Gastrocnemius medialis (tissue), 4 donors: ENCODE measurements around the gene SFXN5. TPM values are rescaled to one million over a fixed set of nuclear protein-coding genes. Genes with fewer than 3 reads are reported as not detected.

Experiments
- ATAC-seq, 2 donors: fragments of 150-250 bp; one replicate each; pipeline ENCODE4 v1.9.1; 2016
- DNase-seq, 2 donors: peaks; one replicate each; pipeline ENCODE4 v3.0.0-alpha.2; 2019
- H3K27ac ChIP-seq, 4 donors: fragments of 200-600 bp; sonication (generic); 1 replicate in 1 of 4; 2 replicates in 3 of 4; pipeline ENCODE4 v1.5.1; 2016 to 2018; ENCODE audit warnings: mild to moderate bottlenecking in 2 of 4, moderate library complexity in 1 of 4
- H3K27me3 ChIP-seq, 3 donors: fragments of 200-600 bp; sonication (generic) in 2 of 3; 1 replicate in 1 of 3; 2 replicates in 2 of 3; pipeline versions ENCODE4 v1.5.1 to v1.6.0; 2016 to 2019; ENCODE audit warnings: mild to moderate bottlenecking in 1 of 3, moderate library complexity in 1 of 3
- H3K36me3 ChIP-seq, 2 donors: fragments of 200-600 bp; sonication (generic) in 1 of 2; one replicate each; pipeline ENCODE4 v1.5.1; 2017 to 2018
- H3K4me1 ChIP-seq, 2 donors: fragments of 200-600 bp; sonication (generic) in 1 of 2; one replicate each; pipeline ENCODE4 v1.5.1; 2016 to 2017; ENCODE audit warnings: mild to moderate bottlenecking in 2 of 2
- H3K4me3 ChIP-seq, 4 donors: fragments of 200-600 bp; sonication (generic) in 3 of 4; 1 replicate in 1 of 4; 2 replicates in 3 of 4; pipeline ENCODE4 v1.5.1; 2016 to 2019; ENCODE audit warnings: mild to moderate bottlenecking in 2 of 4
- H3K9me3 ChIP-seq, 3 donors: fragments of 200-600 bp; sonication (generic) in 2 of 3; 1 replicate in 1 of 3; 2 replicates in 2 of 3; pipeline ENCODE4 v1.5.1; 2016 to 2019
- CTCF ChIP-seq, 5 experiments: fragments of 450-650 bp in 3 of 5; fragments of 200-600 bp in 2 of 5; sonication (generic) in 2 of 5; IDR thresholded peaks in 4 of 5; conservative IDR thresholded peaks in 1 of 5; 1 replicate in 4 of 5; 2 replicates in 1 of 5; pipeline ENCODE4 v1.5.1; 2016 to 2019; ENCODE audit warnings: antibody characterized with exemption in 5 of 5, mild to moderate bottlenecking in 3 of 5, moderate library complexity in 3 of 5
- POLR2A ChIP-seq, 2 donors: fragments of 450-650 bp; IDR thresholded peaks; one replicate each; pipeline ENCODE4 v1.6.1; 2017; ENCODE audit warnings: antibody characterized with exemption in 2 of 2, mild to moderate bottlenecking in 2 of 2, moderate library complexity in 2 of 2
- in situ Hi-C, 4 donors: fragments of 200-750 bp; cut with MboI; loops; one replicate each; pipeline versions ENCODE4 v1.15.0 to v1.8.0; 2017; ENCODE audit warnings: low sequenced_read_pairs in 4 of 4
- intact Hi-C: fragments of 100-400 bp; cut with DNase I; formaldehyde crosslinking; loops from one replicate; pipeline ENCODE4 v1.15.1; 2023; ENCODE audit warnings: low total_unique reads
- total RNA-seq, 4 donors: library from RNA; depleted of rRNA; stranded (reverse); fragments of >200 nt; gene quantifications; one replicate each; pipeline versions ENCODE4 v1.1.0 to v1.2.3, GENCODE V29; 2016

SFXN5 gene
- total RNA-seq, 4 donors from 2014 or later: 6.8 to 22.7 (median 9.1) TPM

GRCh38 chr2:73050121-73050545 lies 21.4 kb downstream of the SFXN5 start:
- no peaks in the 10 kb centered on the region for H3K9me3 ChIP-seq
- in situ Hi-C loops (no loop called here), intact Hi-C loops (no loop called here)
- H3K4me1 ChIP-seq: no peaks in the 10 kb centered on the region
- H3K4me3 ChIP-seq: no peak overlapping the region
- H3K36me3 ChIP-seq: peaks cover 0 to 6% of the 10 kb centered on the region in 2 donors
- ATAC-seq (no peak), DNase-seq (no peak)
- H3K27ac ChIP-seq: no peak overlapping the region
- no peaks in the 10 kb centered on the region for H3K27me3 ChIP-seq
- TF ChIP-seq POLR2A (IDR thresholded peaks at IDR 0.05) (no peak), CTCF (IDR thresholded peaks at IDR 0.05 in 4 of 5, conservative IDR thresholded peaks at IDR 0.05 in 1 of 5) (no peak)

DNA sequence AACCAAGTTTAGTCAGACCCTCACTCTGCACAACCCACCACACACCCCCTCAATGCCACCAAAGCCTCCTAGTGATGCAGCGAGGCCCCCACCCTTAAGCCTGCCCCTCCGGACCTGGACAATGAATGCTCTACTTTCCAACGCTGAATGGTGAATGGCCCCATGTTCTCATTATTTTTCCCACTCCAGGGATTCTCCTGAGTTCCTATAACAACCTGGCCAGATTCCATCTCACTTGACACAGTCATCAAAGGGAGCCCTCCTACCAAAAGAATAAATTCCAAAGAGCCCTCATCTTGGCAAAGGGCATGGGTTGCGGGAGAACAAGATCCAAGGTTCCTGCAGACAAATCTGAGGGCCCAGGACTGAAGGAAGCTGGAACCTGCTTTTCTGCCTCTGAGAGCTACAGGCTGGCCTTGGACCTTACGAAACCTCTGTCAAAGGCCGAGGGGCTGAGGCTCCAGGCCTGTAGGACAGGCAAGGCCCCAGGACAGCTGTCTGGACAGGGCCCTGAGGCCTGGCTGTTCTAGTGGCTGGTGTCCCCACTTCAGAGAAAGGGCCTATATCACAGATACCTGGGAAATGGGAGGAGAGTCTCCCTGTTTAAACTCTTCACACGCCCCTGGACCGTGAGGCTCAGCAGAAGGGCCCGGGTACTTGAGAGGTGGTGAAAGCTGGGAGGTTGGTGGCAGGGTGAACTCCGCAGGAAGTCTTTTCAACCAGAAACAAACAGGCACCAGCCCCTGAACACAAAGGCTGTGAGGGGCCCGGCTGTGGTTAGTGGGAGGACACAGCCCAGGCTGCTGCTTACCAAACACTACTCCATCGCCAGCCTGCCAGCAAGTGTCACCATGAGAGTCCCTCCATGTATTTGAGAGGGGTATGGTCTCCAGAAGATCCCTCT lies 27.3 kb downstream of the SFXN5 start:
- intact Hi-C loops: no loop called here

GRCh38 chr2:73043276-73043675 lies 28.2 kb downstream of the SFXN5 start:
- in situ Hi-C loops: no loop called here
- intact Hi-C loops: no loop called here

More for the DNA sequence above, 27.3 kb downstream of the SFXN5 start:
- no peak overlapping the region for H3K27ac ChIP-seq
- TF ChIP-seq CTCF (IDR thresholded peaks at IDR 0.05 in 4 of 5, conservative IDR thresholded peaks at IDR 0.05 in 1 of 5) (no peak), POLR2A (IDR thresholded peaks at IDR 0.05) (no peak)
- no peaks in the 10 kb centered on the region for H3K27me3 ChIP-seq
- H3K9me3 ChIP-seq: no peaks in the 10 kb centered on the region
- ATAC-seq: no peak
- in situ Hi-C loops: no loop called here
- no peaks in the 10 kb centered on the region for H3K4me1 ChIP-seq
- peaks cover 0 to 10% of the 10 kb centered on the region in 2 donors for H3K36me3 ChIP-seq
- no peak overlapping the region for H3K4me3 ChIP-seq
- no peak for DNase-seq

GRCh38 chr2:73037947-73038585 lies 33.4 kb downstream of the SFXN5 start:
- TF ChIP-seq CTCF (IDR thresholded peaks at IDR 0.05 in 4 of 5, conservative IDR thresholded peaks at IDR 0.05 in 1 of 5) (no peak), POLR2A (IDR thresholded peaks at IDR 0.05) (no peak)
- Histone ChIP-seq H3K9me3 (no peaks in the 10 kb centered on the region), H3K4me1 (no peaks in the 10 kb centered on the region), H3K4me3 (no peak overlapping the region), H3K27ac (no peak overlapping the region), H3K27me3 (no peaks in the 10 kb centered on the region), H3K36me3 (peaks cover 0 to 17% of the 10 kb centered on the region in 2 donors)
- DNase-seq: no peak
- in situ Hi-C loops: no loop called here
- intact Hi-C loops: no loop called here
- ATAC-seq: no peak

More at GRCh38 chr2:73043276-73043675, 28.2 kb downstream of the SFXN5 start:
- H3K27me3 ChIP-seq: no peaks in the 10 kb centered on the region
- no peak overlapping the region for H3K4me3 ChIP-seq
- no peak overlapping the region for H3K27ac ChIP-seq
- DNase-seq (no peak), ATAC-seq (no peak)
- TF ChIP-seq CTCF (IDR thresholded peaks at IDR 0.05 in 4 of 5, conservative IDR thresholded peaks at IDR 0.05 in 1 of 5) (no peak), POLR2A (IDR thresholded peaks at IDR 0.05) (no peak)
- H3K36me3 ChIP-seq: peaks cover 0 to 13% of the 10 kb centered on the region in 2 donors
- no peaks in the 10 kb centered on the region for H3K4me1 ChIP-seq
- H3K9me3 ChIP-seq: no peaks in the 10 kb centered on the region
